ENCODE results near the gene LCN12.

- no peak for TF ChIP-seq CTCF (IDR thresholded peaks at IDR 0.05)
- no peak for TF ChIP-seq POLR2A (IDR thresholded peaks at IDR 0.05; ENCODE audit: low read depth)
Measured at GRCh38 chr9:136922540-136922939, 29.5 kb upstream of the LCN12 start.
